K562 (cell line): ENCODE results near the gene ZNF285. TPM values are rescaled to one million over a fixed set of nuclear protein-coding genes. Genes with fewer than 3 reads are reported as not detected.
"Not testable (repeated sequence)": the region's sequence is repeated elsewhere in the genome, so short reads cannot be mapped to it uniquely, and the experiment has no call there.

Experiments
- ATAC-seq: fragments of 200-7000 bp; cut with Tn5 transposase; 3 replicates; pipeline ENCODE4 v1.9.1; 2020; ENCODE audit warnings: moderate library complexity
- BruUV-seq: library from RNA; stranded (reverse); fragments of 400-500 nt; replicated peaks from 2 replicates; lab custom pipeline; 2021; lab: Mats Ljungman, UMichigan
- CTCF ChIA-PET: fragments of 300-600 bp; formaldehyde crosslinking; extraction: SDS; loops from one replicate; lab custom pipeline; 2021; ENCODE audit warnings: low intra/inter-chr PET ratio; lab: Yijun Ruan, JAX
- POLR2A ChIA-PET: fragments of 300-600, 350-650 bp; sonication (Branson Sonifier 250); formaldehyde crosslinking; extraction: SDS; loops from one replicate; lab custom pipeline; 2021; ENCODE audit warnings: antibody characterized with exemption, inconsistent platforms; lab: Yijun Ruan, JAX
- DNase-seq, 4 experiments: peaks; one replicate each; pipeline versions ENCODE4 v3.0.0 to v3.0.0-alpha.2; 2011 to 2018; ENCODE audit warnings: low spot score in 3 of 4, mixed read lengths in 3 of 4; ENCODE audit errors: extremely low read depth in 1 of 4
- FAIRE-seq: peaks from 2 replicates; lab custom pipeline; 2011; peaks lifted over from hg19 to GRCh38; lab: Jason Lieb, UNC
- H2AFZ ChIP-seq: 2 replicates; pipeline ENCODE4 v1.6.0; 2011; ENCODE audit warnings: low read depth, low read length, control low read depth, inconsistent platforms
- H3K27ac ChIP-seq: fragments of 200-600 bp; 3 replicates; pipeline ENCODE4 v1.8.0; 2011; ENCODE audit warnings: low read depth, mild to moderate bottlenecking, control low read depth, inconsistent platforms, low read length, moderate library complexity, mixed read lengths; ENCODE audit errors: extremely low read depth
- H3K27me3 ChIP-seq, 2 experiments: fragments of 300-600 bp in 1 of 2; 2 replicates in 1 of 2; 3 replicates in 1 of 2; pipeline versions ENCODE4 v1.6.0 to v1.8.0; 2011; ENCODE audit warnings: inconsistent platforms in 2 of 2, low read length in 2 of 2, mild to moderate bottlenecking in 1 of 2, mixed read lengths in 1 of 2, moderate library complexity in 1 of 2; ENCODE audit not compliant: control insufficient read depth in 2 of 2, insufficient read depth in 2 of 2
- H3K36me3 ChIP-seq: fragments of 300-600 bp; 3 replicates; pipeline ENCODE4 v1.8.0; 2011; ENCODE audit warnings: mild to moderate bottlenecking, low read length, inconsistent platforms; ENCODE audit not compliant: control insufficient read depth, insufficient read depth
- H3K4me1 ChIP-seq, 2 experiments: fragments of 200-600 bp in 1 of 2; replicated peaks in 1 of 2; 2 replicates in 1 of 2; 3 replicates in 1 of 2; pipeline versions ENCODE4 v1.5.1 to v1.8.0; 2011; ENCODE audit warnings: inconsistent platforms in 2 of 2, low read length in 2 of 2, mild to moderate bottlenecking in 1 of 2, mixed read lengths in 1 of 2, moderate library complexity in 1 of 2; ENCODE audit not compliant: control insufficient read depth in 2 of 2, insufficient read depth in 2 of 2
- H3K4me2 ChIP-seq: 2 replicates; pipeline ENCODE4 v1.6.1; 2011; ENCODE audit warnings: low read length, control low read depth, inconsistent platforms, mixed read lengths; ENCODE audit not compliant: insufficient read depth
- H3K4me3 ChIP-seq: fragments of 200-600 bp; sonication (generic), shearing (Covaris generic); 2 replicates; pipeline ENCODE4 v1.5.1; 2016; ENCODE audit warnings: control low read depth, inconsistent platforms
- H3K79me2 ChIP-seq: fragments of 200-600 bp; 3 replicates; pipeline ENCODE4 v1.8.0; 2011; ENCODE audit warnings: low read length, inconsistent platforms; ENCODE audit not compliant: control insufficient read depth, insufficient read depth
- H3K9ac ChIP-seq, 2 experiments: 2 replicates each; pipeline versions ENCODE4 v1.6.0 to v1.6.1; 2011; ENCODE audit warnings: low read depth in 2 of 2, low read length in 2 of 2, control low read depth in 1 of 2, inconsistent platforms in 1 of 2, mild to moderate bottlenecking in 1 of 2, mixed read lengths in 1 of 2; ENCODE audit not compliant: insufficient read depth in 1 of 2
- H3K9me1 ChIP-seq: one replicate; pipeline ENCODE4 v1.6.0; 2011; ENCODE audit warnings: inconsistent platforms, mild to moderate bottlenecking, low read length, moderate library complexity; ENCODE audit not compliant: control insufficient read depth, insufficient read depth
- H3K9me3 ChIP-seq: replicated peaks from 2 replicates; pipeline ENCODE4 v1.5.1; 2011; ENCODE audit warnings: low read depth, low read length, inconsistent platforms; ENCODE audit not compliant: control insufficient read depth, insufficient read depth
- H4K20me1 ChIP-seq: replicated peaks from 2 replicates; pipeline ENCODE4 v1.6.1; 2011; ENCODE audit warnings: low read length, inconsistent platforms, mixed read lengths; ENCODE audit not compliant: control insufficient read depth, insufficient read depth
- CBX5 ChIP-seq: IDR thresholded peaks from 2 replicates; pipeline ENCODE4 v1.6.1; 2014; ENCODE audit warnings: low read depth, borderline replicate concordance
- WGBS: fragments of 100-300 bp; shearing (Covaris generic); methylation state at CpG from one replicate; pipeline ENCODE4 v1.1.6; 2016; ENCODE audit warnings: low coverage, mixed read lengths; ENCODE audit not compliant: insufficient coverage; ENCODE audit errors: missing lambda C conversion rate; 5-methylcytosine and 5-hydroxymethylcytosine counted together
- in situ Hi-C: fragments of 300-500 bp; cut with MboI; formaldehyde crosslinking; loops from 4 replicates; pipeline ENCODE4 v1.15.0; 2018; ENCODE audit warnings: inconsistent platforms, mixed read lengths
- intact Hi-C: fragments of 100-400 bp; cut with micrococcal nuclease; formaldehyde crosslinking; loops from 2 replicates; pipeline ENCODE4 v1.14.2; 2022
- polyA plus RNA-seq, 8 experiments: library from polyadenylated mRNA; depleted of rRNA in 4 of 8; stranded (reverse) in 5 of 8; unstranded in 3 of 8; fragments of >200 nt; fragmentation: Nextera tagmentation in 2 of 8; fragmentation: Illumina TruSeq in 1 of 8; extraction: Ambion mirVana in 2 of 8; extraction: Trizol in 1 of 8; gene quantifications; 2 replicates each; pipeline versions ENCODE4 v1.2.1 to v1.2.3, GENCODE V29; 2011 to 2014; ENCODE audit warnings: inconsistent platforms in 1 of 8, missing spikeins in 1 of 8
- total RNA-seq, 7 experiments: library from RNA; depleted of rRNA in 6 of 7; stranded (reverse); fragments of >200 nt in 6 of 7; fragmentation: Illumina TruSeq in 2 of 7; extraction: Trizol in 2 of 7; gene quantifications; 2 replicates each; pipeline versions ENCODE4 v1.2.1 to v1.2.3, GENCODE V29; 2011 to 2021; ENCODE audit warnings: low replicate concordance in 1 of 7

The ZNF285 gene
- total and polyA plus RNA-seq, 9 of the 15 experiments (the other 6 are each of a cell fraction or from before 2014, with no cell fraction given), result 0.14 to 1.1 (median 0.50) TPM

DNA sequence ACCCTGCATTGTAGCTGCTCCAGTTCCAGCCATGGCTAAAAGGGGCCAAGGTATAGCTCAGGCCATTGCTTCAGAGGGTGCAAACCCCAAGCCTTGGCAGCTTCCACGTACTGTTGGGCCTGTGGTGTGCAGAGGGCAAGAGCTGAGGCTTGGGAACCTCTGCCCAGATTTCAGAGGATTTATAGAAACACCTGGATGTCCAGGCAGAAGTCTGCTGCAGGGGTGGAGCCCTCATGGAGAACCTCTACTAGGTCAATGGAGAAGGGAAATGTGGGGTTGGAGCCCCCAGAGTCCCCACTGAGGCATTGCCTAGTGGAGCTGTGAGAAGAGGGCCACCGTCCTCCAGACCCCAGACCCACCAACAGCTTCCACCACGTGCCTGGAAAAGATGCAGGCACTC, 66.8 kb downstream of the ZNF285 start:
- H3K4me1 ChIP-seq, H3K27ac ChIP-seq, H3K4me2 ChIP-seq, ATAC-seq, in situ Hi-C loops, BruUV-seq, intact Hi-C loops, H4K20me1 ChIP-seq, H3K4me3 ChIP-seq, FAIRE-seq, H2AFZ ChIP-seq, H3K9me1 ChIP-seq, H3K9me3 ChIP-seq, POLR2A ChIA-PET, H3K9ac ChIP-seq, CTCF ChIA-PET, H3K36me3 ChIP-seq, H3K79me2 ChIP-seq, H3K27me3 ChIP-seq, DNase-seq: not testable (repeated sequence)
- TF ChIP-seq CBX5, result 0 out of 2 replicates have a peak, but pooled peaks have one; percentile 48
- WGBS, result 3% methylated on average over 3 of the region's 3 CpGs

Other genes starting within 250 kb of the ZNF285 start
Only the 7 nearest of the 10 such genes appear.
- 7.1 and 10.4 TPM in 2 replicates for gene ZNF227, start 189.1 kb downstream of the ZNF285 start, total RNA-seq (2014; rRNA removed)
- 15.1 and 17.0 TPM in 2 replicates for gene ZNF227, start 189.1 kb downstream of the ZNF285 start, total RNA-seq (2014; rRNA removed; fragmentation: Illumina TruSeq; extraction: Trizol)
- 10.3 and 10.8 TPM in 2 replicates for gene ZNF227, start 189.1 kb downstream of the ZNF285 start, total RNA-seq (2015; rRNA removed; fragmentation: Illumina TruSeq; extraction: Trizol)
- 8.7 and 13.6 TPM in 2 replicates for gene ZNF227, start 189.1 kb downstream of the ZNF285 start, total RNA-seq (2021)
- gene ZNF227, start 189.1 kb downstream of the ZNF285 start, polyA plus RNA-seq (2011; rRNA removed), result 4.7 and 8.7 TPM in 2 replicates
- 10.0 and 11.2 TPM in 2 replicates for gene ZNF227, start 189.1 kb downstream of the ZNF285 start, polyA plus RNA-seq (2014; fragmentation: Illumina TruSeq; extraction: Trizol)
- gene ZNF227, start 189.1 kb downstream of the ZNF285 start, polyA plus RNA-seq (2014; fragmentation: Nextera tagmentation; extraction: Ambion mirVana), result 1 to 10 TPM; 3.0 to 6.0 TPM
- 4.8 and 7.8 TPM in 2 replicates for gene ZNF227, start 189.1 kb downstream of the ZNF285 start, polyA plus RNA-seq (2014; rRNA removed)
- gene ZNF233, start 141.7 kb downstream of the ZNF285 start, total RNA-seq (2014; rRNA removed), result 0.08 and 0.14 TPM in 2 replicates
- 0.18 and 0.26 TPM in 2 replicates for gene ZNF233, start 141.7 kb downstream of the ZNF285 start, total RNA-seq (2014; rRNA removed; fragmentation: Illumina TruSeq; extraction: Trizol)
- 0.14 and 0.15 TPM in 2 replicates for gene ZNF233, start 141.7 kb downstream of the ZNF285 start, total RNA-seq (2015; rRNA removed; fragmentation: Illumina TruSeq; extraction: Trizol)
- gene ZNF233, start 141.7 kb downstream of the ZNF285 start, total RNA-seq (2021), result 0.16 TPM in 1 of 2 replicates, not detected in the other
- gene ZNF233, start 141.7 kb downstream of the ZNF285 start, polyA plus RNA-seq (2011; rRNA removed), result 0.03 and 0.20 TPM in 2 replicates
- gene ZNF233, start 141.7 kb downstream of the ZNF285 start, polyA plus RNA-seq (2014; fragmentation: Illumina TruSeq; extraction: Trizol), result 0.15 and 0.17 TPM in 2 replicates
- under 1 TPM; 0.23 to 0.28 TPM for gene ZNF233, start 141.7 kb downstream of the ZNF285 start, polyA plus RNA-seq (2014; fragmentation: Nextera tagmentation; extraction: Ambion mirVana)
- 0.08 TPM in 2 replicates for gene ZNF233, start 141.7 kb downstream of the ZNF285 start, polyA plus RNA-seq (2014; rRNA removed)
- gene ZNF235, start 96.6 kb downstream of the ZNF285 start, total RNA-seq (2014; rRNA removed), result 0.68 and 1.9 TPM in 2 replicates
- gene ZNF235, start 96.6 kb downstream of the ZNF285 start, total RNA-seq (2014; rRNA removed; fragmentation: Illumina TruSeq; extraction: Trizol), result 2.4 and 2.5 TPM in 2 replicates
- gene ZNF235, start 96.6 kb downstream of the ZNF285 start, total RNA-seq (2015; rRNA removed; fragmentation: Illumina TruSeq; extraction: Trizol), result 2.0 and 2.2 TPM in 2 replicates
- gene ZNF235, start 96.6 kb downstream of the ZNF285 start, total RNA-seq (2021), result 1.1 TPM in 2 replicates
- gene ZNF235, start 96.6 kb downstream of the ZNF285 start, polyA plus RNA-seq (2011; rRNA removed), result 1.0 and 2.9 TPM in 2 replicates
- 1.1 and 1.7 TPM in 2 replicates for gene ZNF235, start 96.6 kb downstream of the ZNF285 start, polyA plus RNA-seq (2014; fragmentation: Illumina TruSeq; extraction: Trizol)
- gene ZNF235, start 96.6 kb downstream of the ZNF285 start, polyA plus RNA-seq (2014; fragmentation: Nextera tagmentation; extraction: Ambion mirVana), result 1 to 10 TPM in 1 of 2 experiments, under 1 TPM in 1; 0.99 to 1.3 TPM
- gene ZNF235, start 96.6 kb downstream of the ZNF285 start, polyA plus RNA-seq (2014; rRNA removed), result 0.38 and 0.88 TPM in 2 replicates
- gene ZNF112, start 44.9 kb downstream of the ZNF285 start, total RNA-seq (2014; rRNA removed), result 0.45 and 0.68 TPM in 2 replicates
- gene ZNF112, start 44.9 kb downstream of the ZNF285 start, total RNA-seq (2014; rRNA removed; fragmentation: Illumina TruSeq; extraction: Trizol), result 0.84 and 0.89 TPM in 2 replicates
- gene ZNF112, start 44.9 kb downstream of the ZNF285 start, total RNA-seq (2015; rRNA removed; fragmentation: Illumina TruSeq; extraction: Trizol), result 0.94 and 1.3 TPM in 2 replicates
- 0.40 and 0.58 TPM in 2 replicates for gene ZNF112, start 44.9 kb downstream of the ZNF285 start, total RNA-seq (2021)
- gene ZNF112, start 44.9 kb downstream of the ZNF285 start, polyA plus RNA-seq (2011; rRNA removed), result 0.30 and 0.61 TPM in 2 replicates
- 0.62 and 0.95 TPM in 2 replicates for gene ZNF112, start 44.9 kb downstream of the ZNF285 start, polyA plus RNA-seq (2014; fragmentation: Illumina TruSeq; extraction: Trizol)
- under 1 TPM; 0.21 to 0.31 TPM for gene ZNF112, start 44.9 kb downstream of the ZNF285 start, polyA plus RNA-seq (2014; fragmentation: Nextera tagmentation; extraction: Ambion mirVana)
- gene ZNF112, start 44.9 kb downstream of the ZNF285 start, polyA plus RNA-seq (2014; rRNA removed), result 0.40 and 0.58 TPM in 2 replicates
- 0.50 and 2.5 TPM in 2 replicates for gene ZNF229, start 46.9 kb upstream of the ZNF285 start, total RNA-seq (2014; rRNA removed)
- gene ZNF229, start 46.9 kb upstream of the ZNF285 start, total RNA-seq (2014; rRNA removed; fragmentation: Illumina TruSeq; extraction: Trizol), result 1.1 and 1.5 TPM in 2 replicates
- gene ZNF229, start 46.9 kb upstream of the ZNF285 start, total RNA-seq (2015; rRNA removed; fragmentation: Illumina TruSeq; extraction: Trizol), result 0.94 TPM in 2 replicates
- gene ZNF229, start 46.9 kb upstream of the ZNF285 start, total RNA-seq (2021), result 1.0 and 2.4 TPM in 2 replicates
- 0.08 and 0.40 TPM in 2 replicates for gene ZNF229, start 46.9 kb upstream of the ZNF285 start, polyA plus RNA-seq (2011; rRNA removed)
- gene ZNF229, start 46.9 kb upstream of the ZNF285 start, polyA plus RNA-seq (2014; fragmentation: Illumina TruSeq; extraction: Trizol), result 0.72 and 0.79 TPM in 2 replicates
- gene ZNF229, start 46.9 kb upstream of the ZNF285 start, polyA plus RNA-seq (2014; fragmentation: Nextera tagmentation; extraction: Ambion mirVana), result under 1 TPM; 0.31 to 0.74 TPM
- 0.50 and 0.56 TPM in 2 replicates for gene ZNF229, start 46.9 kb upstream of the ZNF285 start, polyA plus RNA-seq (2014; rRNA removed)
- gene ZNF180, start 98.9 kb upstream of the ZNF285 start, total RNA-seq (2014; rRNA removed), result 5.1 and 7.6 TPM in 2 replicates
- gene ZNF180, start 98.9 kb upstream of the ZNF285 start, total RNA-seq (2014; rRNA removed; fragmentation: Illumina TruSeq; extraction: Trizol), result 8.7 and 11.5 TPM in 2 replicates
- 7.1 and 8.6 TPM in 2 replicates for gene ZNF180, start 98.9 kb upstream of the ZNF285 start, total RNA-seq (2015; rRNA removed; fragmentation: Illumina TruSeq; extraction: Trizol)
- 6.3 and 7.5 TPM in 2 replicates for gene ZNF180, start 98.9 kb upstream of the ZNF285 start, total RNA-seq (2021)
- 2.0 and 2.3 TPM in 2 replicates for gene ZNF180, start 98.9 kb upstream of the ZNF285 start, polyA plus RNA-seq (2011; rRNA removed)
- 5.8 and 5.9 TPM in 2 replicates for gene ZNF180, start 98.9 kb upstream of the ZNF285 start, polyA plus RNA-seq (2014; fragmentation: Illumina TruSeq; extraction: Trizol)
- gene ZNF180, start 98.9 kb upstream of the ZNF285 start, polyA plus RNA-seq (2014; fragmentation: Nextera tagmentation; extraction: Ambion mirVana), result 1 to 10 TPM; 1.8 to 2.9 TPM
- gene ZNF180, start 98.9 kb upstream of the ZNF285 start, polyA plus RNA-seq (2014; rRNA removed), result 3.9 and 4.1 TPM in 2 replicates
- gene CEACAM20, start 128.1 kb upstream of the ZNF285 start, total RNA-seq (2014; rRNA removed), result not detected in 2 replicates
- gene CEACAM20, start 128.1 kb upstream of the ZNF285 start, total RNA-seq (2014; rRNA removed; fragmentation: Illumina TruSeq; extraction: Trizol), result not detected in 2 replicates
- gene CEACAM20, start 128.1 kb upstream of the ZNF285 start, total RNA-seq (2015; rRNA removed; fragmentation: Illumina TruSeq; extraction: Trizol), result not detected in 2 replicates
- not detected in 2 replicates for gene CEACAM20, start 128.1 kb upstream of the ZNF285 start, total RNA-seq (2021)
- not detected in 2 replicates for gene CEACAM20, start 128.1 kb upstream of the ZNF285 start, polyA plus RNA-seq (2011; rRNA removed)
- gene CEACAM20, start 128.1 kb upstream of the ZNF285 start, polyA plus RNA-seq (2014; fragmentation: Illumina TruSeq; extraction: Trizol), result not detected in 2 replicates
- gene CEACAM20, start 128.1 kb upstream of the ZNF285 start, polyA plus RNA-seq (2014; fragmentation: Nextera tagmentation; extraction: Ambion mirVana), result not detected
- not detected in 2 replicates for gene CEACAM20, start 128.1 kb upstream of the ZNF285 start, polyA plus RNA-seq (2014; rRNA removed)